LNCAP (cell line): ENCODE results near the gene SYNPO2.

Source experiments
- TF ChIP-seq, protein P1 (sequence below): fragments of 450-650 bp; IDR thresholded peaks from 2 replicates; pipeline ENCODE4 v1.5.1; 2017; ENCODE audit warnings: mild to moderate bottlenecking

The SYNPO2 gene

DNA sequence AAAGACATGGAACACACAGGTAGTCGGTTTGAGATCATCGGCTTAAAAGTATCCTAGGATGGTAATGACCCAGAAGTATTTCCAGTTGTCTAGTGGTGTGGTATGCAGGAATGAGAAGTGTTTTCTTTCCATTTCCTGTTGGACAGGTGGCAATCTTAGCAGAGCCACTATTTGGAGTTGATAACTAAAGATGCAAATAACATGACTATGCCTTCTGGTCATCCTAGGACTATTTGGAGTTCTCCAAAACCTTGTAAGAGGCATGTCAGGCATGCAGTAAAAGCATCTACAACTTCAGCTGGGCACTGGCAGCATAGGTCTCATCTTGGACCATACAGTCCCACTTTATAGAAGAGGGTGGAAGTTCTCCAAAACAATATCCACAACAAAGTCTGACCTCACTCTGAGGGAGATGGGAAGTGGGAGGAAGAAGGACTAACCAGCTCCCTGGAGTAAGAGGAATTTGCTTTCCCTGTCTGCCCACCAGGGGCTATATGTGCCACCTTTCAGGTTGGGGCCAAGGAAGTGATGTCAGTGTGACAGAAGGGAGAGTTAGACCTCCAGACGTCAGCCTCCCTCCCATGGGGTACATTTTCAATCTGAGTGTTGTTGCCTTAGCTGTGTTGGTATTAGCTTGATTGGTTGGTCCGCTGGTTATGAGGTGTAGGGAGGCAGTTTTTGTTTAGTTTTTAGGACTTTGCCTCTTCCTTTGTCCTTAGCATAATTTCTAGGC is 145.8 kb downstream of the SYNPO2 start:
- TF ChIP-seq, protein P1, sequence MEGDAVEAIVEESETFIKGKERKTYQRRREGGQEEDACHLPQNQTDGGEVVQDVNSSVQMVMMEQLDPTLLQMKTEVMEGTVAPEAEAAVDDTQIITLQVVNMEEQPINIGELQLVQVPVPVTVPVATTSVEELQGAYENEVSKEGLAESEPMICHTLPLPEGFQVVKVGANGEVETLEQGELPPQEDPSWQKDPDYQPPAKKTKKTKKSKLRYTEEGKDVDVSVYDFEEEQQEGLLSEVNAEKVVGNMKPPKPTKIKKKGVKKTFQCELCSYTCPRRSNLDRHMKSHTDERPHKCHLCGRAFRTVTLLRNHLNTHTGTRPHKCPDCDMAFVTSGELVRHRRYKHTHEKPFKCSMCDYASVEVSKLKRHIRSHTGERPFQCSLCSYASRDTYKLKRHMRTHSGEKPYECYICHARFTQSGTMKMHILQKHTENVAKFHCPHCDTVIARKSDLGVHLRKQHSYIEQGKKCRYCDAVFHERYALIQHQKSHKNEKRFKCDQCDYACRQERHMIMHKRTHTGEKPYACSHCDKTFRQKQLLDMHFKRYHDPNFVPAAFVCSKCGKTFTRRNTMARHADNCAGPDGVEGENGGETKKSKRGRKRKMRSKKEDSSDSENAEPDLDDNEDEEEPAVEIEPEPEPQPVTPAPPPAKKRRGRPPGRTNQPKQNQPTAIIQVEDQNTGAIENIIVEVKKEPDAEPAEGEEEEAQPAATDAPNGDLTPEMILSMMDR = no peak

DNA sequence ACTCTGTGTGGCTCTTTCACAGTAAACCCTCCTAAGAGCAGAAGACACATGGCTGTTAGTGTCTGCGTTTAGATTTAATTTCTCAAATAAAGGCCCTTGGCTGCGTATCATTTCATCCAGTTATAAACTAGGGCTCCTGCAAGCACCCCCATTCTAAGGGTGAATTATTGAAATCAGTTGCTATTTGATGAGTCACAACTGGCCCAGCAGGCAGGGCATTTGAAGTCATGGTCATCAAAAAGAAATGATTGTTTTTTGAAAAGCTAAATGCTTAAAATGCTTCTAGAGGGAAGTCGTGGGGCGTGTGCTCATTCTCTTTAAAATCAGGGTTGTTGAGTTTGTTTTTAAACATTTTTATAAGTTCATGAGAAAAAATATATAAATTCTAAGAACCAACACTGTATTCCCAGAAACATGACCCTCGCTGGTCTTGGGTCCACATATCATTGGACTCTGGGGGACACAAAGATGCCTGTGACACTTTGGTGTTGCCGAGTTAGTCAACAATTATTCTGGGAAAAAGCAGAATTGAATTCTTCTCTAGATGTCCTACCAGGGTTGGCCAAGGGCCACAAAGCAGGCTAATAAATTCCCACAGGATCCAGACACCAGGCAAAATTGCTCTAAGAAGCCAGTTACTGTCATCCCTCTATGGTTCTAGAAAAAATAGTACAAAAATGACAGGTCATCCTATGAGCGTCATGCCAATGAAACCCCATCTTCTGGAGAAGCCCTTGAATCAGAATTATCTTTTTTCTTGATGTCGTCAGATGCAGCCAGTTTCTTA is 147.5 kb downstream of the SYNPO2 start:
- TF ChIP-seq, protein P1 = no peak

DNA sequence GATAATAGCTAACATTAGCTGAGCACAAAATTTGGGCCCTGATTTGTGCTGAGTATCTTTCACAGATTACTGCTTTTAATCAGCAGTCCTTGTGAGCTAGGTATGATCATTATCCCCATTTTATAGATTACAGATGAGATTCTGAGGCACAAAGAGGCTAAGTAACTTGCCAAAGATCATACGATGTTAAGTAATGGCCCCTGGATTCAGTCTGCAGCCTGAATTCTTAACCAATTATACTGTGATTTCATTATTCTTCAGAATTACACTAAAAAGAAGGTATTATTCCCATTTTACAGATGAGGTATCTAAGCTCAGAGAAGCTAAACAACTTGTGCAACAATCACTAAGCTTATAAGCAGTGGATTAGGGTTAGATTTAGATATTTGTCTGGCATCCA is 149.1 kb downstream of the SYNPO2 start:
- TF ChIP-seq, protein P1 = no peak

DNA sequence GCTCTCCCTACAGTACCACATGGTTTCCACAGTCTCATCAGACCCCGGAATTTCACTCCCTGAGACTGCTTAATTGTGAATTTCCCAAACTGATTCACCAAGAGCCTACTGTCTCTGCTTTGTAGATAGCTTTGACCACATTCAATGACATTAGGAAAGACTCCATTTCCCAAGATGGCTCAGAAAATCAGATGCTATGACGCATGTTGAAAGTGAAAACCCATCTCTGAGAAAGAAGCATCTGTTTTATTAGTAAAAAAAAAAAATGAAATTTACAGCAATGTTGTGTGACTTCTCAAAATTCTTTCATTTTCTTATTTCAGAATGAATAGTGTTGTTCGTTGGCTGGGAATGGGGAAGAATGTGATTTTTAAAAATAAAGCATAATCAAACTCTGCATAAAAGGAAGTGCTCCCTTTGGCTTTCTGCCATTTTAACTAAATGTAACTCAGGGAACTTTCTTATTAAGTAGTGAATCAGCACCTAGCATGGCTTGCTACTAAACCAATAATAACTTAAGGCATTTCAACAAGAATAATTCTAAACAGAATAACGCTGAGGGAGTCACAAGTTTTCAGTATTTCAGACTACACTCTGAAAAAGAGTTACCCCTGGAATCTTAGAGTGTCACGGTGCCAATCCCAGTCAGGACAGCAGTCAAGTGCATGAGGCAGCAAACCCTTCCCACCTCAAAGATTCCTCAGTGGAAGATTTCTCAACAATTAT is 149.6 kb downstream of the SYNPO2 start:
- TF ChIP-seq, protein P1 = no peak

DNA sequence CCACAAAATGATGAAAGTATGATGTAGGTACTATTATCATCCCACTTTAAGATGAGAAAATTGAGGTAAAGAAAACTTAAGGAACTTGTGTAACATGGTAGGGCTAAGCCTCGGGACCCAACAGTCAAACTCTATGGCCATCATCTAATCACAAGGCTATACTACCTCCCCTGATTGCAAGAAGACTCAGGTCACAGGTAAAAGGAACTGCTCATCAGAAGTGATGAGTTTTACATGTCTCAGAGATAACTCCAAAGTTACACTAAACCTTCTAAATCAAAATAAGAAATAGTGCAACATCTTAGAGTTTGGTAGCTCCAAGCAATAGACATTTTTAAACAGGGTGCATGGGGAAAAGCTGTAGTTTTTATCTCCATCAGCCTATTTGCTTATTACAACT is 150.5 kb downstream of the SYNPO2 start:
- TF ChIP-seq, protein P1 = no peak

DNA sequence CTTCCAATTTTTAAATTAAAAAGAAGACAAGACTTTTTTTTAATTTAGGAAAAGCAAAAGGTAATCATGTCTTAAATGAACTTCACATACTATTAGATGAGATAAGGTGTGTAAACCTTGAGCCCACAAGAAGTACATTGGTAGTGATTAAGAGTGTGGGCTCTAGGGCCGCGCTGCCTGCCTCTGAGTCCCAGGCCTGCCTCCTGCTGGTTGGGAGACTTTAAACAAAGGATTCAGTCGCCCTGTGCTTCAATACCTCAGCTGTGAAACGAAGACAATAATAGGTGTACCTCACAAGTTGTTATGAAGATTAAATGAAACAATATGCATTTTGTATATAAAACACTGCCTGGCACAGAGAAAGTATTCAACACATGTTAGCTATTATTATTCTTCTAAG is 151.1 kb downstream of the SYNPO2 start:
- TF ChIP-seq, protein P1 = no peak; the same call in 1 of the 2 replicates

DNA sequence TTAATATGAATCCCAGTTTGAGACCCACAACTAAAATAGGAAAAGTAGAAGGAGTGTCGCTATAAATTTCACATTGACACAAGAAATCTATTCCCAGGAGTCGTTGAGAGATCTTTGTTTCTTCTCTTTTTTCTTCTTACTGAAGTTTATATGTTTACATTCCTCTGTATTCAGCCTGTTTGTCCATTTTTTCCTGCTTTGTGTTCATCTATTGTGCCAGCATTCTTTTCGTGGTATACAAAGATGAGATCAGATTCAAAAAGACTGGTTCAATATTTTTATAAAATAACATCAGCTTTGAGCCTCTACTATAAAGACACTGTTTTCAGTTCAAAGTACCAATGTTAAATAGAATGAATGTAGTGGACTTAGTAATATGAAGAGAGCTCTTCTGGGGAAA is 151.6 kb downstream of the SYNPO2 start:
- TF ChIP-seq, protein P1 = no peak
